ENCODE results near the gene SCN9A.
"Not testable (repeated sequence)": the region's sequence is repeated elsewhere in the genome, so short reads cannot be mapped to it uniquely, and the experiment has no call there.

Gene SCN9A

DNA sequence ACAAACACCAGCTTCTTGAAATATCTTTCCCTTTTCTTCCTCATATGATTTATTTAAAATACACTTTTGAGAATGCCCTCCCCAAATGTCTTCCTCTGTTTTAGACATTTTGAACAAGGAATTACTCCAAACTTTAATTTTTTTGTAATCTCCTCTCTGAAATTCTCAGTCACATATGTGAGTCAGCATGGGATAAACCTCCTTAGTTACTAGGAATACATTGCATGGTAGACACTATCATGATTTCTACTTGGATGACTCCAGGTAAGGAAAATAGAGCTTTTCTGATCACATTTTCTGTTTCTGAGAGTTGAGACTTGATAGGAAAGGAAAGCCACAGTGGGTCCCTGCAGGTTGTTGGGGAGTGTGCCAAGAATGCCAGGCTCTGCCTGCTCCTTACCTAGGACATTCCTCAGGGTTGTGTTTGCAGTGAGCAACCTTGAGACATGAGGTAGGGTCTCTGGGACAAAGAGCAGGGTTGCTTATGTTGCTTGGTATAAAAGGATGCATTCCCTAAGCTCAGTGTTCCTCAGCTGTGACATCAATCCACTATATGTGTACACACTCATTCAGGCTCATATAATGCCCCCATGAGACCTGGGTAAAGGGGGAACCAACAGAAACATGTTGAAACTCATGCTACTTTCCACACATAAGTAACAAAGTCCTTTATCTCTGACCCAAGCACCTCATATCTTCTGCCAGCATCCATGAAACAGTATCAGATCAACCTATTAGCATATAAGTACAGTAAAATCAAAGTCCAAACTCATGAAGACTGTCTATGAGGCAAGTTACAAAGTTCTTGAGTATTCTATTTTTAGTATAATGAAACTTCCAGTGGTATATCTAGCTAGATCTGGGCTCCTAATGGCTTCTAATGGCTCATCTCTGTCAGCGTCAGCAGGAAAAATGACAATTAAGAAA, 135.1 kb downstream of the SCN9A start:
- no peak for DNase-seq (ENCODE audit: low read depth)

DNA sequence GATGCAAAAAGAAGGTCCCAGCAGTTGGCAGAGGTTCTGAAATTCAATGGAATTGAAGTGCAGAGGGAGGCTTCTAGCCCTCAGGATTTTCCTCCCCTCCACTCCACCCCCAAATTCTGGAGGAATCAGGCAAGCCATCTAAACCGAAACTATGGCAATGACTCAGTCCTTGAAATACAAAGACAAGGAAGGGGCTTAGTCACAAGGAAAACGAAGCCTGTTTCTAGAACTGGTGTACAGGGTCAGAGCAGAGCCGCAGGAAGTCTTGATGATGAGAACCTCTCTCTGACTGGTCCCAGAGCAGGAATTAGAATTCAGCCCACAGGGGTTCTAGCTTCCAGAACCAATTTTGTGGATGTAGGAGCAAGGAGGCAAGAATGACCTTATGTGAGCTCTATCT, 136.2 kb downstream of the SCN9A start:
- no peak for DNase-seq (ENCODE audit: low read depth)

DNA sequence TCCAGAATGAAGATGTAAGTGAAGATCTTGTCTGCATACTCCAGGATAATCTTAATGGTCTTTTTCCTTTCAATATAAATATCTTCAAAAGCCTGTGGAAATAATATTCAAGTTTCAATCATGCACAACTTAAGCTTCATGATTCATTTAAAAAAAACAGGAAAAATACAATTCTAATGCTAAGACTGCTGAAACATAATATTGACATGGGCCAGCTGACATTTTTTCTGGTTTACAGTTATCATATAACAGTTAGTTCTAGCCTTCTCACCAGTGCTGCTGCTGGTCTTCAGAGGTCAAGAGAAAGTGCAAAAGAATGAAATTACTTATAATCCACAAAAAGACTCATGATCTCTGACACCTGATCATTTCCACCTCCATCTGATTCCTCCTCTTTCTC, 137.6 kb downstream of the SCN9A start:
- DNase-seq (ENCODE audit: low read depth): no peak

DNA sequence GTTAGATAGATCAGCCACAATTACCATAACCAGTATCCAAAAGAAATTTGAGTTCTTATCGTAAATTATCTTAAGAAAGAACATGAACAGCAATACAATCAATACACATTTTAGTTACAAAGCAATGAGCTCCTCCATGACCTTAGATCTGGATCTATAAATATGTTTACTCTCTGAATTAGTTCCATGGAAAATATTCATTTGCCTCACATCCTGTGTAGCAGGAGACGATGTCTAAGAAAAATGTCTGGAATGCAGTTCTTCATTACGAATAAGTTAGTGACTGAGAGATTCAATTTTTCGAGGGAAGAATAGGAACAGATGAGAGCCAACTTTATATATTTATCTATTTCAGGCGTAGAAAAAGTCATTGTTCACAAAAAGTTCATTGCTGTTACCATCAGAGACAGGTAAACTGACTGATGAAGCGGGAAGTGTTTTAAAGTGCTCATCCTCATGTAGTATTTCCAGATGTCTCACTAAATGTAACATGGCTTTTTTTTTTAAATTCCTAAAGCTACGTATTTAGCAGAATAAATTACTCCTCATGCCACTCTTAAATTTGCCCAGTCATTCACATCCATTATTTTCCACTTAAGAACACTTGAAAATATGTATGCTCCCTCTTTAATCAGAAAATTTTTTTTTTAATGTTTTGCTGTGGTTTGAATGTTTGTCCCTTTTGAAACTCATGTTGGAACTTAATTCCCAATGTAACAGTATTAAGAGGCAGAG, 141.5 kb downstream of the SCN9A start:
- no peak for DNase-seq (ENCODE audit: low read depth)

GRCh38 chr2:166233244-166233643, 142.5 kb downstream of the SCN9A start:
- no peak for DNase-seq (ENCODE audit: low read depth)

DNA sequence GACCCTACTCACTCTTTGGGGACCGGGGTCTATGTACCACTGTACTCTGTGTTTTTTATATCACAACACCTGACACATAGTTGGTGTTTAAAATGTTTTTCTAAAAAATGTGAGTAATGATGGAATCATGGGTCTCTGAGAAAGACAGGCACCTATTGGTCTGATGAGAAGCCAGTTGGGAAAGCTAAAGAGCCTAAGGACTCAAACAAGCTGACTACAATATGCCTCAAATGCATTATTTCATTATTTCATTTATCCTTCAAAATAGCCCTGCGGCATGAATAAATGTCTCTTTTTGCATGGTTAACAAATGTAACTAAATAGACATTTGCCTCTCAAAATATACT, 145.0 kb downstream of the SCN9A start:
- DNase-seq (ENCODE audit: low read depth): no peak

GRCh38 chr2:166230024-166230723, 145.6 kb downstream of the SCN9A start:
- no peak for DNase-seq (ENCODE audit: low read depth)

DNA sequence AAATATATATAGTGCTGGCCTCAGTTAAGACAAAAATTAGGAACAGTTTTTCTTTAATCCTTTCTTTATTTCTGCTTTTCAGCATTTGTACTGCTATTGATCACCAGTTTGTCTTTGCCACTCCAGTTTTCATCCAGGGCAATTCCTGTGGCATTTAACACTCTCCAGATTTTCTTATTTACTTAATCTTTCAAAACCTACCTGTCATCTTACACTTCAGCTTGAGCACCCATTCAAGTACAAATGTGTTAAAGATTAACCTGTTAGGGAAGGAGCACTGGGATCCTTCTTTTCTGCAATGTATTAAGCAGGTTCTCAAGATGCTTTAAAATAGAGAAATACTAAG, 146.1 kb downstream of the SCN9A start:
- no peak for DNase-seq (ENCODE audit: low read depth)

DNA sequence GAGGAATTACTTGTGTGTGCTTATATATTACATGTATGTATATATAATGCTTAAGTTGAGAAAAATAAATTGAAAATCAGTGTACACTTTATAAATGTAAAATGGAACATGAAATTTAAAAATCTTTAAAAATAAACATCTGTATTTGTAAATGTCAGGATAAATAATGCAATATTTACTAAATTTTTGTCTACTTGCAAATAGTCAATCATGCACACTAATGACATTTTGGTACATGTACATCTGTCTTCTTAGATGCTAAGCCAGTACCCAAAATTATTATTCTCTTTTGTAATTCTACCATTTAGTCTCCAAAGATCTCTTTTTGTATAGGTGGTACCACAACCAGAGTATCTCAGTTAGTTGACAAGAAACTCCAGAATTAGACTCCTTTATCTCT, 151.5 kb downstream of the SCN9A start:
- DNase-seq (ENCODE audit: low read depth): no peak

DNA sequence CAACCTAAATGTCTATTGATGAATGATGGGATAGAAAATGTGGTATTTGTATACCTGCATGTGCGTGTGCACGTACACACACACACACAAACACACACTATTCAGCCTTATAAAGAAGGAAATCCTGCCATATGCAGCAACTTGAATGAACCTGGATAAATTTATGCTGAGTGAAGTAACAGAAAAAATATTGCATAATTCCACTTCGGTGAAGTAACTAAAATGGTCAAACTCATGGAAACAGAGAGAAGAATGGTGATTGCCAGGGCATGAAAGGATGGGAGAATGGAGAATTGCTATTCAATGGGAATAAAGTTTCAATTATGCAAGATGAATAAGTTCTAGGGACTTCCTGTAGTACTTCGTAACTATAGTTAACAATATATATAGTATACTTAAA, 152.4 kb downstream of the SCN9A start:
- no peak for DNase-seq (ENCODE audit: low read depth)

DNA sequence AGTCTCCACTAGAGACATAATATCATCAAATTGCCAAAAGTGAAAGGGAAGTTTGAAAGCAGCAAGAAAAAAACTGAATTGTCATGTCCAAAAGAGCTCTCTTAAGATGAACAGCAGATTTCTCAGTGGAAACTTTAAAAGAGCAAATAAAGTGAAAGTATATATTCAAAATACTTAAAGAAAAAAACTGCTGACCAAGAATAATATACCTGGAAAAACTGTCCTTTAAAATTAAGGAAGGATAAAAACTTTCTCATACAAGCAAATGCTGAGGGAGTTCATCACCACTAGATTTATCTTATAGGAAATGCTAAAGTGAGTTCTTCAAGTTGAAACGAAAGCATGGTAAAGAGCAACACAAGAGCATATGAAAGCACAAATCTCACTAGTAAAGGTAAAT, 164.7 kb downstream of the SCN9A start:
- no peak for DNase-seq (ENCODE audit: low read depth)

GRCh38 chr2:166209944-166210343, 165.8 kb downstream of the SCN9A start:
- DNase-seq (ENCODE audit: low read depth): not testable (repeated sequence)

DNA sequence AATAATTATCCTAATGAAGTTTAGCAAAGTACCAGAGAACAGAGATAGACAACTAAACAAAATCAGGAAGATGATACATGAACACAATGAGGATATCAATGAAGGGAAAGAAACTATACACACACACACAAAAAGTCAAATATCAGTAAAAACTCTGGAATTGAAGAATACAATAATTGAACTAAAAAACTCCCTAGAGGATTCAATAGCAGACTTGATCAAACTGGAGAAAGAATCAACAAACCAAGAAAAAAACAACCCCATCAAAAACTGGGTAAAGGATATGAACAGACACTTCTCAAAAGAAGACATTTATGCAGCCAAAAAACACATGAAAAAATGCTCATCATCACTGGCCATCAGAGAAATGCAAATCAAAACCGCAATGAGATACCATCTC, 166.4 kb downstream of the SCN9A start:
- DNase-seq (ENCODE audit: low read depth): not testable (repeated sequence)

DNA sequence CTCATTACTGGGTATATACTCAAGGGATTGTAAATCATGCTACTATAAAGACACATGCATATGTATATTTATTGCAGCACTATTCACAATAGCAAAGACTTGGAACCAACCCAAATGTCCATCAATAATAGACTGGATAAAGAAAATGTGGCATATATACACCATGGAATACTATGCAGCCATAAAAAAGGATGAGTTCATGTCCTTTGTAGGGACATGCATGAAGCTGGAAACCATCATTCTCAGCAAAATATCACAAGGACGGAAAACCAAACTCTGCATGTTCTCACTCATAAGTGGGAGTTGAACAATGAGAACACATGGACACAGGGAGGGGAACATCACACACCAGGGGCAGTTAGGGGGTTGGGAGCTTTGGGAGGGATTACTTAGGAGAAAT, 169.6 kb downstream of the SCN9A start:
- DNase-seq (ENCODE audit: low read depth): not testable (repeated sequence)

GRCh38 chr2:166202778-166203177, 173.0 kb downstream of the SCN9A start:
- no peak for DNase-seq (ENCODE audit: low read depth)

DNA sequence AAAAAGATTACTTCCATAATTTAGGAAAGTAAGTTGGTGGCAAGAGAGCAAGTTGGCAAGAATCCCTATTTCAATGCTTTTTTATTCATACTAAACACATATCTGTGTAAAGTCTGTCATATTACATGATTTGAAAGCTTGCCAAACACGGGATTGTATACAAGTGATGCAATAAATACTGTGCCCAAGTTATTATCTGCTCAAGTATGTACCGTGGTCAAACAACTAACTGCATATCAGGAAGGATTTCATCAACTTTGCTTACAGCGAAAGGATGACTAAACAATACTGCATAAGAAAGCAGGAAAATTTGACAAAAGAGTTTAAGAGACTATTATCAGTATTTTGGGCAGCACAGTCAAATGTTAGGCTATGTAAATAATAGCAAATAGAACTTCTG, 178.3 kb downstream of the SCN9A start:
- DNase-seq (ENCODE audit: low read depth): no peak

DNA sequence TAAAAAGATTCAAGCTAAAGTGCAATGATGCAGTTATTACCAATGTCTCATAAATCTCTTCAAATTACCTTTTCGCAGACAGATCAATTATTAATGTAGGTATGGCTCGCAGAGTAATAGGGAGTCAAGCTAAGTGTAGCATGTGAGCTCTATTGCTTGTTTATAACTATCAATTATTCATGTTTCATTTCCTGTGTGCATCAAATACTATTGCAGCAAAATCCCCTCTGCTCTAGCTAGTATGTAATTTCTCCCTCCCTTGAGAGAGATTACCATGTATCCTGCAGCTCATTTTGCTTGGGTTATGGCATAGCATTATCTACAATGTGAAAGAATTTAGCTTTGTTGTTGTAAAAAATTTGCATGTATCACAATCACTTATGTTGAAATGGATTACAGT, 182.3 kb downstream of the SCN9A start:
- no peak for DNase-seq (ENCODE audit: low read depth)

DNA sequence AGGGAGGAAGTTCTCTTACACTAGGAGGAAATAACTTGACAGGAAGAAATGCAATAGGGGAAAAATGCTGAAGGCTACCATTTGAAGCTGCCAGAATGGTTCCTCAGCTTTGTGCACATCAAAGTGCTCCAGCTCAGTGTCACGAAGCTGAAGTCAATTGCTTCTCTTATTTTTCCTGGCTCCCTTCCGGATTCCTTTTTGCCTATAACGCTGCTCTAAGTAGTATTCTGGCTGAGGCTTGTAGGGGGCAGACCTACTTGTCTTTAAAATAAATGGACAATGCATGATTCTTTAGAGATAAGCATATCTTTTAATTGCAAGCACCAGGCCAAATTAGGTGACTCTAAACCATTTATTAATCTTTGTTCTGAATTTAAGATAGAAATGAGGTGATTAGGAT, 187.7 kb downstream of the SCN9A start:
- no peak for DNase-seq (ENCODE audit: low read depth)

GRCh38 chr2:166184789-166185188, 191.0 kb downstream of the SCN9A start:
- no peak for DNase-seq (ENCODE audit: low read depth)

GRCh38 chr2:166181813-166182154, 194.0 kb downstream of the SCN9A start:
- DNase-seq (ENCODE audit: low read depth): no peak

DNA sequence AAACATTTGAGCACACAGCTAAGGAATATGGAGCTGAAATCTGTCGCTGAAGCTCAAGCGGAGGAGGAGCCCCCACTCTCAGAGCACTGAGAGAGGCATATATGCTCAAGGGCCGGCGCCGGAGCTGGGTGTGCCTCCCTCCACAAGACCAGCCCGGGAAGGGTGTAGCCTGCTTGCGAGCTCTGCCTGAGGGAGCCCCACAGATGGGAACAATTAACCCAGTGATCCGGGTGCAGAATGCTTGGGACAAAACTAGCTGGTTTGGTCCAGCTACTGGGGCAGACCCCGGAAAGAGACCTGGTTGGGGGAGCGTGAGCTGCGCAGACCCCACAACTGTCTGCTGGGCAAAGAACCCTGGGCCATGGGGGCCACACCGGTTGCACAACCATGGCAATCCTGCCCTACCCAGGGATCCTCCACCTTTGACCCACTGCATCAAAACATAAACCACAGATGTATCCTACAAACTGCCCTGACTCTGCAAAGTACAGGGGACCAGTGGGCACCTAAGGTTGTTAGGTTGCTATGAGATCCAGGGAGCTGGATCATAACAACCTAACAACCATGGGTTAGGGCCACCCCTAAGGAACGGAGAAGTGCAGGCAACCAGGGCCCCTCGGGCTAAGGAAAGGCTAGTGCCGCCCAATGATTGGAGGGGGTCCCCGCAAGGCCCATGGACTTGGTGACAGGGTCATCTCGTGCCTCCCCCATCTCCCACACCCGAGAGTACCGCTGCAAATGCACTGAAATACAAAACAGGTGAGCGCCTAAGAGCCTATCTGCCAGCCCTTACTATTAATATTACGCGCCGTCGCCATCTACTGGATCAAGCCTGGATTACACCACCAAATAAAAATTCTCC, 194.6 kb downstream of the SCN9A start:
- DNase-seq (ENCODE audit: low read depth): no peak

DNA sequence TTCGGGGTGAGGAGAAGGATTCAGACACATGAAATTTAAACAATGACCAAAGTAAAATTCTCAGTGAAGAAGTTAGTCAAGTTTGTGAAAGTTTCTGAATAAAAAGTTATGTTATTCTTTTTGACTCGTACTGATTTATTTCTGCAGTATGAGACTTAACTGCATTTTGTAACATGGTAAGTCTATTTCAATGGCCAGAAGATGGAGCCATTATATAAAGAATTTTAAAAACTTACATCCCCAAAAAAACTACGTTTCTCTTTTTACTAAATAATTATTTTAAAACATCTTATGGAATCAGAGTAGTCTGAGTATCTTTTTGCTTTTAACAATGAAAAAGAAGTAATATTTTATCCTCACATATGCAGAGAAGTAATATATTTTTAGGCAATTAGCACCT, 196.5 kb downstream of the SCN9A start:
- no peak for DNase-seq (ENCODE audit: low read depth)
